KOPT-K1 (cell line): Measurements from ENCODE around the gene MXD4.
A peak's percentile ranks its signal among the peaks of the same experiment; 100 is the strongest.

ENCODE experiments used
- H3K27ac ChIP-seq: fragments of 200-600 bp; sonication (generic); 2 replicates; pipeline ENCODE4 v1.5.1; 2016; ENCODE audit warnings: antibody characterized with exemption, mild to moderate bottlenecking, low read depth, low read length; ENCODE audit not compliant: poor library complexity, severe bottlenecking
- H3K36me3 ChIP-seq: fragments of 200-600 bp; sonication (generic); 2 replicates; pipeline ENCODE4 v1.5.1; 2017; ENCODE audit warnings: antibody characterized with exemption, mild to moderate bottlenecking, low read length, moderate library complexity; ENCODE audit not compliant: insufficient read depth
- H3K9me3 ChIP-seq: fragments of 200-600 bp; sonication (generic); 2 replicates; pipeline ENCODE4 v1.5.1; 2017; ENCODE audit warnings: antibody characterized with exemption, low read length, mild to moderate bottlenecking; ENCODE audit not compliant: insufficient read depth, poor library complexity, severe bottlenecking

MXD4 gene, protein sequence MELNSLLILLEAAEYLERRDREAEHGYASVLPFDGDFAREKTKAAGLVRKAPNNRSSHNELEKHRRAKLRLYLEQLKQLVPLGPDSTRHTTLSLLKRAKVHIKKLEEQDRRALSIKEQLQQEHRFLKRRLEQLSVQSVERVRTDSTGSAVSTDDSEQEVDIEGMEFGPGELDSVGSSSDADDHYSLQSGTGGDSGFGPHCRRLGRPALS

DNA sequence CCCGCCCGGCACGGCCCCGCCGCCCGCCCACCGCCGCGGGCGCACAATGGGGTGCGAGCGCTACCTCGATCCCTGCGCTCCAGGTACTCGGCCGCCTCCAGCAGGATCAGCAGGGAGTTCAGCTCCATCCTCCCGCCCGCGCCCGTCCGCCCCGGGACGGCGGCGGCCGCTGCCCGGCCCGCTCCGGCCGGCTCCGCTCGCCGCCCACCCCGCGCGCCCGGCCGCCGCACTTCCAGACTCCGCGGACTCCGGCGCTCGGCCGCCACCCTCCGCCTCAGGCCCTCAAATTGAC lies at the start of gene MXD4:
MXD4 (minus strand) TSS at position 257 of the 292 bp plus-strand sequence; CDS start at position 128, 129 bp downstream.
- H3K27ac ChIP-seq = peak within 1 kb of the TSS; percentile 82
- H3K36me3 ChIP-seq = no peaks in the 10 kb centered on the region
- H3K9me3 ChIP-seq = no peaks in the 10 kb centered on the region

- Histone ChIP-seq H3K27ac (no peak overlapping the region), H3K36me3 (no peaks in the 10 kb centered on the region), H3K9me3 (peaks cover 24% of the 10 kb centered on the region)
Measured at GRCh38 chr4:2306773-2307410, 45.0 kb upstream of the MXD4 start.

DNA sequence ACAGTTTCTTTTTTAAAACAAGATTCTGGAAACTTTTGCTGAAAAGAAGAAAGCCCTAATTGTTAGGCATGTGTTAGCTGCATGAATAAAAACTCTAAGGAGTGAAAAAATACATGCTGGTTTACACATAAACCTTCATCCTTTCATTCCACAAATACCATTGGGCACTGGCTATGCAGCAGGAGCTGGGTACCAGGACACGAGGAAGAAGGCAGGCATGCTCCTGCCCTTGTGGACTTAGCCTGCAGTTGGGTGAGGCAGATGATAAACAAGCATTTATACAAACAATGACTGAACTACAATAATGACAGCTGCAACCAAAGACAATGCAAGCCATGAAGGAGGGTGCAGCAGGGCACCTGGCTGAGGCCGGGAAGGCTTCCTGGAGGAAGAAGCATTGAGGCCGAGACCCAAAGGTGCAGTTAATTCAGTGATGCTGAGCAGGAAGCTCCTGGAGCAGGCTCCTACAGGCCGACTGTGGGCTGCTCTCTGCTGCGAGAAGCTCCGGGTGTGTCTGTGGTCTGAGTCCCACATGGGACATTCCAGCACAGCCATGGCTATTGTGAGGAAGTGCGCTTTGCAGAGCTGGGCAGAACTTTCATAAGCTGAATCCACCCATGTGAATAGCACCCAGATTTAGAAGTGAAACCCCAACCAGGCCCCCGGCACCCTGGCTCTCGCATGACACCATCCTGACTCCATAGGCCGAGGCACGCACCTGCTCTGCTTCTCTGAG lies 44.0 kb upstream of the MXD4 start:
- peaks cover 15% of the 10 kb centered on the region for H3K9me3 ChIP-seq

GRCh38 chr4:2304877-2305561 lies 43.1 kb upstream of the MXD4 start:
- H3K27ac ChIP-seq = no peak overlapping the region
- H3K9me3 ChIP-seq = peaks cover 8% of the 10 kb centered on the region
- no peaks in the 10 kb centered on the region for H3K36me3 ChIP-seq

More for the DNA sequence above, 44.0 kb upstream of the MXD4 start:
- no peak overlapping the region for H3K27ac ChIP-seq
- no peaks in the 10 kb centered on the region for H3K36me3 ChIP-seq

GRCh38 chr4:2304321-2304876 lies 42.5 kb upstream of the MXD4 start:
- Histone ChIP-seq H3K27ac (no peak overlapping the region), H3K9me3 (peaks cover 8% of the 10 kb centered on the region), H3K36me3 (no peaks in the 10 kb centered on the region)

DNA sequence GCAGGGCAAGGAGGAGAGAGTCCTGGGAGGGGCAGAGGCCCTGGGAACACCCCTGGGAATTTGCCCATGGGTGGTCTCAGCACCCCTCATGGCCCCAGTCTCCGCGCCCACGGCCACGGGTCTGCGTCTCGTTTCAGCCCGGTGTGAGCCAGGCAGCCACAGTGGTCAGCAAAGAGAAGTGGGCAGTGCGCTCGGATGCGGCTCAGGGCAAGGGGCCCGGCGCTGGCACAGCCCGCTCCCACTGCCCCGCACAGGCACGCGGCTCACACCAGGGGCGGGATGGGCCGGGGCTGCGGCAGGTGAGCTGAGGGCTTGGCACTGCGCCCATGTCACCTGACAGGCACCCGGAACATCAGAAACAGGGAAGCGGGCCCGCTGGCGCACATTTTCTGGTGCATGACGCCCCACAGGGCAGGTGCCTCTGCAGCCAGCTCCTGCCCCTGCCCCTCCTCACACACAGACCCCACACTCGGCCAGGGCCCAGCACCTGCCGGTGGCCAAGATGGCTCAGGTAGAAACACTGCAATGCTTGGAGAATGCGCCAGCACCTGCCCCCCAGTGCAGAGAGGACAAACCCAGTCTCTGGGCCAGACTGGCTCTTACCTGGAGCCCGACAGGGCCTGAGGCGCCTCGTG lies 41.9 kb upstream of the MXD4 start:
- H3K9me3 ChIP-seq = peaks cover 8% of the 10 kb centered on the region

DNA sequence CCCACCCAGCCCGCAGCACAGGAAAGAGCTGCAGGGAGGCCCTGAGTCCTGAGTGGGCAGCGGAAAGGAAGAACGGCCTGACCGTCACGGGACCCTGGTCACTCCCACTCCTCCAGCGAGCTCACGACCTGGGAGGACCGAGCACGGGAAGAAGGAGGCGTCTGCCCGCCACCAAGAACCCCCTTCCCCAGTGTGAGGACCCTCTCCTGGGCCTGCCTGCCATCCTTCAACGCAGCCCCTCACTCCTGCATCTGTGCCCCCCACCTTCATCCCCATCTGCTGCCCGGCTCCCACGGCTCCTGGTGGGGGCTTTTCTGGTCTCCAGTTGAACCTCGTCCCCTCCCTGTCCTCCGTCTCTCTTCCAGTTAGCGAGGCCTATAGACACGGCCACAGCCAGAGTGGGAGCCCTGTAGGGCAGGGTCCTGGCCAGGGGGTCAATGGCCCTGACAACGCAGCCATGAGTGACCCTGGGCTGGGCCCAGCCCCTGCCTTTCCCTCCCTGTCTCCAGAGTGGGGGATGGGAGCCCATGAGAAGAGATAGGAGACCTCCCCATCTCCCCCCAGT lies 41.3 kb upstream of the MXD4 start:
- Histone ChIP-seq H3K9me3 (peaks cover 8% of the 10 kb centered on the region), H3K36me3 (no peaks in the 10 kb centered on the region), H3K27ac (no peak overlapping the region)

More for the DNA sequence above, 41.9 kb upstream of the MXD4 start:
- Histone ChIP-seq H3K36me3 (no peaks in the 10 kb centered on the region), H3K27ac (no peak overlapping the region)

- Histone ChIP-seq H3K27ac (no peak overlapping the region), H3K36me3 (no peaks in the 10 kb centered on the region), H3K9me3 (peaks cover 8% of the 10 kb centered on the region)
Measured at GRCh38 chr4:2302387-2303119, 40.6 kb upstream of the MXD4 start.

DNA sequence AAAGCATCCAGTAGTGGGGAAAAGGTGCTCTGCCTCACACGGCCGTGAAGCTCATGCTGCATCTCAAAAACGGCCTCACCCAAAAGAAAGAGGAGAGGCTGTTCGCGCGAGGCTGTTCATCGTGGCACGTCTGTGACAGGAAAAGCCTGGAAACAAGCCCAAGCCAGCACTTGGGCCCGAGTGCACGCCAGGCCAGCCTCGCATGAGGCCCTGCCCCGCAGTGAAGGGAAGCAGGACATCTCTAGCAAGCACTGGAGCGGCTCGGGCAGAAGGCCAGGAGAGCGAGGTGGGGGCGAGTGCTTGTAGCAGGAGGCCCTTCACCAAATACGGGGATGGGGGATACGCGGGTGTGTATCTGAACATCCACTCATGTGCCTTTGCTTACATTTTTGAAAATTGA lies 39.9 kb upstream of the MXD4 start:
- H3K36me3 ChIP-seq = no peaks in the 10 kb centered on the region
- H3K27ac ChIP-seq = no peak overlapping the region
- peaks cover 2% of the 10 kb centered on the region for H3K9me3 ChIP-seq

GRCh38 chr4:2301225-2301642 lies 39.3 kb upstream of the MXD4 start:
- Histone ChIP-seq H3K27ac (no peak overlapping the region), H3K9me3 (no peaks in the 10 kb centered on the region), H3K36me3 (no peaks in the 10 kb centered on the region)

GRCh38 chr4:2300431-2301224 lies 38.7 kb upstream of the MXD4 start:
- H3K27ac ChIP-seq = no peak overlapping the region
- no peaks in the 10 kb centered on the region for H3K36me3 ChIP-seq
- H3K9me3 ChIP-seq = no peaks in the 10 kb centered on the region

GRCh38 chr4:2299794-2300193 lies 37.9 kb upstream of the MXD4 start:
- H3K27ac ChIP-seq = no peak overlapping the region
- no peaks in the 10 kb centered on the region for H3K36me3 ChIP-seq
- H3K9me3 ChIP-seq = no peaks in the 10 kb centered on the region

GRCh38 chr4:2298532-2298991 lies 36.7 kb upstream of the MXD4 start:
- Histone ChIP-seq H3K36me3 (no peaks in the 10 kb centered on the region), H3K27ac (no peak overlapping the region)

More at GRCh38 chr4:2298532-2298991, 36.7 kb upstream of the MXD4 start:
- peaks cover 6% of the 10 kb centered on the region for H3K9me3 ChIP-seq
